ENCODE measurements around the gene ATG9B. TPM values are rescaled to one million over a fixed set of nuclear protein-coding genes. Genes with fewer than 3 reads are reported as not detected.

Gene ATG9B
- total RNA-seq, 1 experiment from 2014 or later = 1.3 TPM

GRCh38 chr7:151056666-151057505 is 32.6 kb upstream of the ATG9B start:
- Histone ChIP-seq H3K4me3 (ENCODE audit: low read length) (peak overlapping the region; percentile 86), H3F3A (ENCODE audit: low read length, unreplicated experiment) (no peaks in the 10 kb centered on the region), H3K4me1 (ENCODE audit: insufficient read depth, low read length) (peaks cover 33% of the 10 kb centered on the region), H2AFZ (ENCODE audit: low read length) (peak overlapping the region; percentile 78), H3K79me2 (ENCODE audit: low read length) (peaks cover 24% of the 10 kb centered on the region), H3K36me3 (ENCODE audit: low read depth, low read length) (no peaks in the 10 kb centered on the region), H3K9ac (ENCODE audit: low read length) (peak overlapping the region; percentile 63), H3K9me3 (ENCODE audit: low read length) (no peaks in the 10 kb centered on the region), H3K27me3 (ENCODE audit: low read length) (no peaks in the 10 kb centered on the region), H3K4me2 (ENCODE audit: low read length) (peak overlapping the region; percentile 95), H3K9me2 (replicated peaks; ENCODE audit: low read length) (no peaks in the 10 kb centered on the region), H3K27ac (ENCODE audit: low read length) (no peak overlapping the region), H4K20me1 (ENCODE audit: low read length) (no peaks in the 10 kb centered on the region)
- intact Hi-C loops (cut with micrococcal nuclease) = no loop called here
- ATAC-seq (no peak), DNase-seq (peak; percentile 20)
- POLR2A ChIA-PET (ENCODE audit: unreplicated experiment) = no interaction called here
- CTCF ChIA-PET = no interaction called here
- no TSS peak for BruUV-seq (replicated peaks)
- TF ChIP-seq EZH2phosphoT487 (IDR thresholded peaks at IDR 0.05; ENCODE audit: borderline replicate concordance, low read length) = no peak
- no peak for TF ChIP-seq CTCF (conservative IDR thresholded peaks at IDR 0.05; ENCODE audit: low read depth, low read length)
- TF ChIP-seq EZH2 (IDR thresholded peaks at IDR 0.05; ENCODE audit: low read length, unreplicated experiment) = no peak

- no peaks in the 10 kb centered on the region for H3F3A ChIP-seq (ENCODE audit: low read length, unreplicated experiment)
- peaks cover 27% of the 10 kb centered on the region for H3K4me1 ChIP-seq (ENCODE audit: insufficient read depth, low read length)
- no peaks in the 10 kb centered on the region for H3K9me2 ChIP-seq (replicated peaks; ENCODE audit: low read length)
- H2AFZ ChIP-seq (ENCODE audit: low read length) = no peak overlapping the region
- ChIA-PET POLR2A (ENCODE audit: unreplicated experiment) (no interaction called here), CTCF (no interaction called here)
- no TSS peak for BruUV-seq (replicated peaks)
- no peak for ATAC-seq
- peaks cover 18% of the 10 kb centered on the region for H3K79me2 ChIP-seq (ENCODE audit: low read length)
- TF ChIP-seq EZH2 (IDR thresholded peaks at IDR 0.05; ENCODE audit: low read length, unreplicated experiment) (no peak), CTCF (conservative IDR thresholded peaks at IDR 0.05; ENCODE audit: low read depth, low read length) (no peak)
- no peak overlapping the region for H3K4me3 ChIP-seq (ENCODE audit: low read length)
- peak overlapping the region; percentile 95 for H3K4me2 ChIP-seq (ENCODE audit: low read length)
- DNase-seq = no peak
- no peak overlapping the region for H3K9ac ChIP-seq (ENCODE audit: low read length)
- H3K27me3 ChIP-seq (ENCODE audit: low read length) = no peaks in the 10 kb centered on the region
- intact Hi-C loops (cut with micrococcal nuclease) = no loop called here
- no peaks in the 10 kb centered on the region for H4K20me1 ChIP-seq (ENCODE audit: low read length)
- H3K27ac ChIP-seq (ENCODE audit: low read length) = no peak overlapping the region
- no peaks in the 10 kb centered on the region for H3K9me3 ChIP-seq (ENCODE audit: low read length)
- no peaks in the 10 kb centered on the region for H3K36me3 ChIP-seq (ENCODE audit: low read depth, low read length)
These were observed 32.0 kb upstream of the ATG9B start for GRCh38 chr7:151056283-151056665.

- intact Hi-C loops (cut with micrococcal nuclease) = no loop called here
- POLR2A ChIA-PET (ENCODE audit: unreplicated experiment) = no interaction called here
- H3K4me1 ChIP-seq (ENCODE audit: insufficient read depth, low read length) = peaks cover 14% of the 10 kb centered on the region
- H4K20me1 ChIP-seq (ENCODE audit: low read length) = no peaks in the 10 kb centered on the region
- TF ChIP-seq EZH2phosphoT487 (IDR thresholded peaks at IDR 0.05; ENCODE audit: borderline replicate concordance, low read length) (no peak), EZH2 (IDR thresholded peaks at IDR 0.05; ENCODE audit: low read length, unreplicated experiment) (no peak), CTCF (conservative IDR thresholded peaks at IDR 0.05; ENCODE audit: low read depth, low read length) (no peak)
- H3K9me3 ChIP-seq (ENCODE audit: low read length) = no peaks in the 10 kb centered on the region
- no peak overlapping the region for H3K27ac ChIP-seq (ENCODE audit: low read length)
- ATAC-seq (no peak), DNase-seq (no peak)
- CTCF ChIA-PET = no interaction called here
- TSS peak; percentile 11 for BruUV-seq (replicated peaks)
- no peaks in the 10 kb centered on the region for H3K27me3 ChIP-seq (ENCODE audit: low read length)
- no peaks in the 10 kb centered on the region for H3K36me3 ChIP-seq (ENCODE audit: low read depth, low read length)
- H3K4me3 ChIP-seq (ENCODE audit: low read length) = no peak overlapping the region
- H3K9ac ChIP-seq (ENCODE audit: low read length) = no peak overlapping the region
- H3K79me2 ChIP-seq (ENCODE audit: low read length) = no peaks in the 10 kb centered on the region
- H2AFZ ChIP-seq (ENCODE audit: low read length) = no peak overlapping the region
- H3K9me2 ChIP-seq (replicated peaks; ENCODE audit: low read length) = no peaks in the 10 kb centered on the region
- H3K4me2 ChIP-seq (ENCODE audit: low read length) = no peak overlapping the region
- no peaks in the 10 kb centered on the region for H3F3A ChIP-seq (ENCODE audit: low read length, unreplicated experiment)
These were observed 29.5 kb upstream of the ATG9B start for GRCh38 chr7:151053751-151054150.
